Tibial nerve (tissue), 4 donors: ENCODE results near the gene PIK3CD. TPM values are rescaled to one million over a fixed set of nuclear protein-coding genes. Genes with fewer than 3 reads are reported as not detected.
"Not testable (repeated sequence)": the region's sequence is repeated elsewhere in the genome, so short reads cannot be mapped to it uniquely, and the experiment has no call there.

ENCODE experiments used
- DNase-seq, 2 donors: peaks; one replicate each; pipeline ENCODE4 v3.0.0-alpha.2; 2019; ENCODE audit warnings: low spot score in 2 of 2
- H3K27ac ChIP-seq, 4 donors: fragments of 200-600 bp; sonication (generic) in 3 of 4; one replicate each; pipeline ENCODE4 v1.5.1; 2017 to 2019; ENCODE audit warnings: mild to moderate bottlenecking in 1 of 4
- H3K27me3 ChIP-seq, 2 donors: fragments of 200-600 bp; sonication (generic) in 1 of 2; one replicate each; pipeline versions ENCODE4 v1.5.1 to v1.6.0; 2017 to 2019
- H3K36me3 ChIP-seq, 3 donors: fragments of 200-600 bp; sonication (generic); one replicate each; pipeline ENCODE4 v1.5.1; 2018 to 2019
- H3K4me1 ChIP-seq, 4 donors: fragments of 200-600 bp; sonication (generic) in 3 of 4; one replicate each; pipeline ENCODE4 v1.5.1; 2017 to 2019
- H3K4me3 ChIP-seq, 4 donors: fragments of 200-600 bp; sonication (generic) in 3 of 4; one replicate each; pipeline ENCODE4 v1.5.1; 2017 to 2019; ENCODE audit warnings: mild to moderate bottlenecking in 1 of 4, moderate library complexity in 1 of 4
- H3K9me3 ChIP-seq, 4 donors: fragments of 200-600 bp; sonication (generic) in 3 of 4; one replicate each; pipeline ENCODE4 v1.5.1; 2017 to 2019
- EP300 ChIP-seq, 2 donors: sonication (generic); formaldehyde crosslinking; IDR thresholded peaks; one replicate each; pipeline ENCODE4 v1.6.1; 2017; ENCODE audit warnings: antibody characterized with exemption in 2 of 2, mild to moderate bottlenecking in 1 of 2
- POLR2A ChIP-seq, 2 donors: fragments of 450-650 bp; IDR thresholded peaks; one replicate each; pipeline ENCODE4 v1.6.1; 2017; ENCODE audit warnings: antibody characterized with exemption in 2 of 2, mild to moderate bottlenecking in 2 of 2, moderate library complexity in 2 of 2
- WGBS, 2 donors: methylation state at CpG; one replicate each; pipeline ENCODE4 v1.1.5; 2018; 5-methylcytosine and 5-hydroxymethylcytosine counted together
- total RNA-seq, 4 donors: library from RNA; depleted of rRNA; stranded (reverse); fragments of >200 nt; gene quantifications; one replicate each; pipeline ENCODE4 v1.1.0, GENCODE V29; 2016
- TF ChIP-seq, protein P1 (sequence below), 5 experiments: fragments of 200-600 bp in 3 of 5; fragments of 450-650 bp in 2 of 5; sonication (generic) in 3 of 5; IDR thresholded peaks; one replicate each; pipeline ENCODE4 v1.5.1; 2016 to 2019; ENCODE audit warnings: antibody characterized with exemption in 5 of 5, mild to moderate bottlenecking in 3 of 5, moderate library complexity in 2 of 5

Gene PIK3CD
- total RNA-seq, 4 donors from 2014 or later: 6.9 to 18.0 (median 10.2) TPM

- Histone ChIP-seq H3K4me1 (no peaks in the 10 kb centered on the region), H3K4me3 (no peak overlapping the region), H3K36me3 (peaks cover 3 to 94% (median 5%) of the 10 kb centered on the region in 3 donors), H3K9me3 (no peaks in the 10 kb centered on the region), H3K27ac (no peak overlapping the region), H3K27me3 (no peaks in the 10 kb centered on the region)
- TF ChIP-seq, protein P1, sequence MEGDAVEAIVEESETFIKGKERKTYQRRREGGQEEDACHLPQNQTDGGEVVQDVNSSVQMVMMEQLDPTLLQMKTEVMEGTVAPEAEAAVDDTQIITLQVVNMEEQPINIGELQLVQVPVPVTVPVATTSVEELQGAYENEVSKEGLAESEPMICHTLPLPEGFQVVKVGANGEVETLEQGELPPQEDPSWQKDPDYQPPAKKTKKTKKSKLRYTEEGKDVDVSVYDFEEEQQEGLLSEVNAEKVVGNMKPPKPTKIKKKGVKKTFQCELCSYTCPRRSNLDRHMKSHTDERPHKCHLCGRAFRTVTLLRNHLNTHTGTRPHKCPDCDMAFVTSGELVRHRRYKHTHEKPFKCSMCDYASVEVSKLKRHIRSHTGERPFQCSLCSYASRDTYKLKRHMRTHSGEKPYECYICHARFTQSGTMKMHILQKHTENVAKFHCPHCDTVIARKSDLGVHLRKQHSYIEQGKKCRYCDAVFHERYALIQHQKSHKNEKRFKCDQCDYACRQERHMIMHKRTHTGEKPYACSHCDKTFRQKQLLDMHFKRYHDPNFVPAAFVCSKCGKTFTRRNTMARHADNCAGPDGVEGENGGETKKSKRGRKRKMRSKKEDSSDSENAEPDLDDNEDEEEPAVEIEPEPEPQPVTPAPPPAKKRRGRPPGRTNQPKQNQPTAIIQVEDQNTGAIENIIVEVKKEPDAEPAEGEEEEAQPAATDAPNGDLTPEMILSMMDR (IDR thresholded peaks at IDR 0.05): no peak
- TF ChIP-seq EP300 (IDR thresholded peaks at IDR 0.05): no peak
- TF ChIP-seq POLR2A (IDR thresholded peaks at IDR 0.05): no peak
- DNase-seq: no peak
- 87 to 91% methylated on average over 7 of the region's 7 CpGs for whole genome bisulfite sequencing, 2 donors
Measured at GRCh38 chr1:9746651-9747050, 95.1 kb downstream of the PIK3CD start.

- not testable (repeated sequence) for H3K4me3 ChIP-seq, H3K27ac ChIP-seq, H3K27me3 ChIP-seq, H3K9me3 ChIP-seq, DNase-seq, H3K4me1 ChIP-seq
- peaks cover 3 to 94% (median 5%) of the 10 kb centered on the region in 3 donors for H3K36me3 ChIP-seq
- 95 to 98% methylated on average over 9 of the region's 9 CpGs for WGBS, 2 donors
Measured at GRCh38 chr1:9748391-9748790, 96.9 kb downstream of the PIK3CD start.

- TF ChIP-seq, protein P1 (IDR thresholded peaks at IDR 0.05): no peak
- no peak for TF ChIP-seq POLR2A (IDR thresholded peaks at IDR 0.05)
- no peak for TF ChIP-seq EP300 (IDR thresholded peaks at IDR 0.05)
- H3K36me3 ChIP-seq: peaks cover 0 to 94% (median 8%) of the 10 kb centered on the region in 3 donors
- H3K4me1 ChIP-seq: no peaks in the 10 kb centered on the region
- H3K4me3 ChIP-seq: no peak overlapping the region
- no peaks in the 10 kb centered on the region for H3K9me3 ChIP-seq
- 94 to 95% methylated on average over 14 of the region's 14 CpGs for WGBS, 2 donors
- no peak overlapping the region for H3K27ac ChIP-seq
- DNase-seq: no peak
- H3K27me3 ChIP-seq: no peaks in the 10 kb centered on the region
Measured at GRCh38 chr1:9749361-9749760, 97.8 kb downstream of the PIK3CD start.

DNA sequence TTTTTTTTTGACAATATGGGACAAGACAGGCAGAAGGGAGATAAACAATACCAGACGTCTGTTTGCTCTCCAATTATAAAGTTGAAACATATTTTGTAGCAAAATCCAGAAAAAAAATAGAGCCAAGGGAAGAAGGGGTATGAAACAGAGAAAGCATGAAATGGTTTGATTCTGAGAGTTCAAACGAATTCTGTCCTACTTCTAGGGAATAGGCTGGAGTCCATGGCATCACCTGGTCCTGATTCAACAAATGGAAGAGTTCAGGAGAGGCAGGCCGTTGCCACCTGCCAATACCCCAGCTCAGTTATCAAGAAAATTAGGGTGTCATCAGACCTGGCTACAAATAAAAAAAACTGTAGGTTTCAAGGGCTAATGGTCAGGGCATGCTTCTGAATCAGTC, 100.4 kb downstream of the PIK3CD start:
- H3K4me3 ChIP-seq: no peak overlapping the region
- WGBS, 2 donors: 66 to 70% methylated on average over 3 of the region's 3 CpGs
- TF ChIP-seq POLR2A (IDR thresholded peaks at IDR 0.05): no peak
- no peak for TF ChIP-seq EP300 (IDR thresholded peaks at IDR 0.05)
- TF ChIP-seq, protein P1 (IDR thresholded peaks at IDR 0.05): no peak
- H3K4me1 ChIP-seq: peaks cover 0 to 4% (median 0%) of the 10 kb centered on the region in 4 donors
- H3K9me3 ChIP-seq: no peaks in the 10 kb centered on the region
- peaks cover 0 to 78% (median 13%) of the 10 kb centered on the region in 3 donors for H3K36me3 ChIP-seq
- H3K27me3 ChIP-seq: no peaks in the 10 kb centered on the region
- no peak overlapping the region for H3K27ac ChIP-seq
- DNase-seq: no peak

DNA sequence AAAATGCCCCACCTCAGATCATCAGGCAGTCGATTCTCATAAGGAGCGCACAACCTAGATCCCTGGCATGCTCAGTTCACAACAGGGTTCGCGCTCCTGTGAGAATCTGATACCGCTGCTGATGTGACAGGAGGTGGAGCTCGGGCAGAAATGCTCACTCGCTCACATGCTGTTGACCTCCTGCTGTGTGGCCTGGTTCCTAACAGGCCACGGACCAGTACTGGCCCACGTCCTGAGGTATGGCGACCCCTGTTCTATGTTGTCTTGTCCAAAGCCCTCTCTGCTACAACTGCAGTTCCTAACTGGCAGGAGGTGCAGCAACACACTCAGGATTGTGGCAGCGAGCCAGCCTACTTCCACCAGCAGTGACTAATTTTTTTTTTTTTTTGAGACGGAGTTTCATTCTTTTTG, 101.6 kb downstream of the PIK3CD start:
- TF ChIP-seq, protein P1 (IDR thresholded peaks at IDR 0.05): no peak
- TF ChIP-seq EP300 (IDR thresholded peaks at IDR 0.05) (no peak), POLR2A (IDR thresholded peaks at IDR 0.05) (no peak)
- Histone ChIP-seq H3K4me1 (peaks cover 0 to 4% (median 0%) of the 10 kb centered on the region in 4 donors), H3K27ac (no peak overlapping the region), H3K9me3 (no peaks in the 10 kb centered on the region), H3K4me3 (no peak overlapping the region), H3K36me3 (peaks cover 0 to 70% (median 13%) of the 10 kb centered on the region in 3 donors), H3K27me3 (no peaks in the 10 kb centered on the region)
- DNase-seq: no peak
- WGBS, 2 donors: 83 to 85% methylated on average over 12 of the region's 12 CpGs
